Coronary artery (tissue), 2 donors: ENCODE data around the gene WDHD1.
"Not testable (repeated sequence)": the region's sequence is repeated elsewhere in the genome, so short reads cannot be mapped to it uniquely, and the experiment has no call there.

Experiments used
- DNase-seq: peaks from one replicate; pipeline ENCODE4 v3.0.0-alpha.2; 2017; ENCODE audit warnings: low spot score
- H3K27ac ChIP-seq, 2 donors: fragments of 200-600 bp; sonication (generic); one replicate each; pipeline ENCODE4 v1.5.1; 2016 to 2019
- H3K4me3 ChIP-seq: fragments of 200-600 bp; sonication (generic); 2 replicates; pipeline ENCODE4 v1.5.1; 2016; ENCODE audit warnings: mild to moderate bottlenecking, moderate library complexity
- TF ChIP-seq, protein P1 (sequence below): fragments of 200-600 bp; sonication (generic); IDR thresholded peaks from one replicate; pipeline ENCODE4 v1.5.1; 2019; ENCODE audit warnings: antibody characterized with exemption

Gene WDHD1

GRCh38 chr14:54955143-54955542, 71.8 kb downstream of the WDHD1 start:
- Histone ChIP-seq H3K27ac (no peak overlapping the region), H3K4me3 (no peak overlapping the region)
- TF ChIP-seq, protein P1, sequence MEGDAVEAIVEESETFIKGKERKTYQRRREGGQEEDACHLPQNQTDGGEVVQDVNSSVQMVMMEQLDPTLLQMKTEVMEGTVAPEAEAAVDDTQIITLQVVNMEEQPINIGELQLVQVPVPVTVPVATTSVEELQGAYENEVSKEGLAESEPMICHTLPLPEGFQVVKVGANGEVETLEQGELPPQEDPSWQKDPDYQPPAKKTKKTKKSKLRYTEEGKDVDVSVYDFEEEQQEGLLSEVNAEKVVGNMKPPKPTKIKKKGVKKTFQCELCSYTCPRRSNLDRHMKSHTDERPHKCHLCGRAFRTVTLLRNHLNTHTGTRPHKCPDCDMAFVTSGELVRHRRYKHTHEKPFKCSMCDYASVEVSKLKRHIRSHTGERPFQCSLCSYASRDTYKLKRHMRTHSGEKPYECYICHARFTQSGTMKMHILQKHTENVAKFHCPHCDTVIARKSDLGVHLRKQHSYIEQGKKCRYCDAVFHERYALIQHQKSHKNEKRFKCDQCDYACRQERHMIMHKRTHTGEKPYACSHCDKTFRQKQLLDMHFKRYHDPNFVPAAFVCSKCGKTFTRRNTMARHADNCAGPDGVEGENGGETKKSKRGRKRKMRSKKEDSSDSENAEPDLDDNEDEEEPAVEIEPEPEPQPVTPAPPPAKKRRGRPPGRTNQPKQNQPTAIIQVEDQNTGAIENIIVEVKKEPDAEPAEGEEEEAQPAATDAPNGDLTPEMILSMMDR, result no peak
- no peak for DNase-seq

- H3K27ac ChIP-seq, H3K4me3 ChIP-seq, DNase-seq: not testable (repeated sequence)
Observed at GRCh38 chr14:54953609-54954008, 73.3 kb downstream of the WDHD1 start.

DNA sequence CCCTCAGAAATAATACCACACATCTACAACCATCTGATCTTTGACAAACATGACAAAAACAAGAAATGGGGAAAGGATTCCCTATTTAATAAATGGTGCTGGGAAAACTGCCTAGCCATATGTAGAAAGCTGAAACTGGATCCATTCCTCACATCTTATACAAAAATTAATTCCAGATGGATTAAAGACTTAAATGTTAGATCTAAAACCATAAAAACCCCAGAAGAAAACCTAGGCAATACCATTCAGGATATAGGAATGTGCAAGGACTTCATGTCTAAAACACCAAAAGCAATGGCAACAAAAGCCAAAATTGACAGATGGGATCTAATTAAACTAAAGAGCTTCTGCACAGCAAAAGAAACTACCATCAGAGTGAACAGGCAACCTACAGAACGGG, 74.1 kb downstream of the WDHD1 start:
- H3K4me3 ChIP-seq, H3K27ac ChIP-seq, DNase-seq: not testable (repeated sequence)

DNA sequence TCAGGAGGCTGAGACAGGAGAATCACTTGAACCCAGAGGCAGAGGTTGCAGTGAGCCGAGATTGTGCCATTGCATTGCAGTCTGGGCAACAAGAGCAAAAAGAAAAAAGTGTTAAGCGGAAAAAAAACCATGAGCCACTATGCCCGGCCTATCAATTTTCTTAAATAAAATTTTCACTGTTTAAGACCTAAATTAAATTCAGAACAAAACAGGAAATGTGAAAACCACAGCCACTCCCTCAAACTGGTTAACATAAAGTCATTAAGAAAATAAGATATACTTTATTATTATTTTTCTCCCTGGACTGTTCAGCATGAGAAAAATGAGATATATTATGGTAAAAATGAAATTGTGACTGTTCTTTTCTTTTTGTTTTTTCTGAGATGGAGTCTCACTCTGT, 79.7 kb downstream of the WDHD1 start:
- TF ChIP-seq, protein P1, result no peak
- DNase-seq, result no peak
- H3K27ac ChIP-seq, result no peak overlapping the region
- H3K4me3 ChIP-seq, result no peak overlapping the region

GRCh38 chr14:54946500-54946899, 80.4 kb downstream of the WDHD1 start:
- H3K4me3 ChIP-seq, result no peak overlapping the region
- DNase-seq, result no peak
- TF ChIP-seq, protein P1, result no peak
- H3K27ac ChIP-seq, result no peak overlapping the region

DNA sequence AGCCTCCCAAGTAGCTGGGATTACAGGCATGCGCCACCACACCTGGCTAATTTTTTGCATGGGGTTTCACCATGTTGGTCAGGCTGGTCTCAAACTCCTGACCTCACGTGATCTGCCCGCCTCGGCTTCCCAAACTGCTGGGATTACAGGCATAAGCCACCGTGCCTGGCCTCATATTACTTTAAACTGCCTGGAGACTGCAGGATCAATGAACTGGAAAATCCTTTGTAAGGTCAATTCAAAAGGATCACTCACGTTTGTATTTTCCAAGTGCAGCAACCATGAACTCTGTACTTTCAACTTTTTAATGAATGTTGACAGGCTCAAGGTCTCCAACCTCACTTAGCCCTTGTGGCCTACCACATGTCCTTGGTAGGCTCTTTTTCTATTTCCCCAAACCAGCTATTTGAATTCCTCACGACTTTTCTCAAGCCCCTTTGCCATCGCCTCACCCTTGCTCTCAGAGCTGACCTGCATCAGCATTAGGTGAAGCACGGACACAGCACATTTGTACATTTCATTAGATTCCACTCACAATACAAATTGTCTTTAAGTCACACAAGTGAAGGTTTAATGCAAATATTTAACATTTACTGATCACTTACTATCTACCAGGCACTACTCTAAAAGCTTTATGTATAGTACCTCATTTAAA, 82.0 kb downstream of the WDHD1 start:
- no peak overlapping the region for H3K4me3 ChIP-seq
- DNase-seq, result no peak
- no peak overlapping the region for H3K27ac ChIP-seq
- TF ChIP-seq, protein P1, result no peak

- H3K27ac ChIP-seq, result no peak overlapping the region
- DNase-seq, result no peak
- TF ChIP-seq, protein P1, result no peak
- no peak overlapping the region for H3K4me3 ChIP-seq
Observed at GRCh38 chr14:54942913-54943312, 84.0 kb downstream of the WDHD1 start.

DNA sequence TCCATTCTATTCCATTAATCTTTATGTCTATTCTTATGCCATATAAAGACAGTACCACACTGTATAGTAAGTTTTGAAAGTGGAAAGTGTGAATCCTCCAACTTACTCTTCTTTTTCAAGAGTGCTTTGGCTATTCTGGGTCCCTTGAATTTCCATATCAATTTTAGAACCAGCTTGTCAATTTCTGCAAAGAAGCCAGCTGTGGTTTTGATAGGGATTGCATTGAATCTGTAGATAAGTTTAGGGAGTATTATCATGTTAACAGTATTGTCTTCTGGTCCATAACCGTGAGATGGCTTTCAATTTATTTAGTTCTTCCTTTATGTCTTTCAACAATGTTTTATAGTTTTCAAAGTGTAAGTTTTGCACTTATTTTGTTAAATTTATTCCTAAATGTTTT, 90.1 kb downstream of the WDHD1 start:
- no peak overlapping the region for H3K27ac ChIP-seq
- H3K4me3 ChIP-seq, result no peak overlapping the region
- DNase-seq, result no peak
- TF ChIP-seq, protein P1, result no peak
